Suprapubic skin (tissue), 4 donors: Measurements from ENCODE around the gene GOLGA6L2. TPM values are rescaled to one million over a fixed set of nuclear protein-coding genes. Genes with fewer than 3 reads are reported as not detected.

Experiments used
- DNase-seq, 2 donors: peaks; one replicate each; pipeline ENCODE4 v3.0.0-alpha.2; 2019; ENCODE audit warnings: low spot score in 2 of 2
- H3K27ac ChIP-seq: fragments of 200-600 bp; sonication (generic); one replicate; pipeline ENCODE4 v1.5.1; 2019
- H3K27me3 ChIP-seq: fragments of 200-600 bp; sonication (generic); one replicate; pipeline ENCODE4 v1.5.1; 2019
- H3K36me3 ChIP-seq: fragments of 200-600 bp; sonication (generic); one replicate; pipeline ENCODE4 v1.5.1; 2019
- H3K4me1 ChIP-seq: fragments of 200-600 bp; sonication (generic); one replicate; pipeline ENCODE4 v1.5.1; 2019
- H3K4me3 ChIP-seq: fragments of 200-600 bp; sonication (generic); one replicate; pipeline ENCODE4 v1.5.1; 2019; ENCODE audit warnings: mild to moderate bottlenecking
- H3K9me3 ChIP-seq: fragments of 200-600 bp; sonication (generic); one replicate; pipeline ENCODE4 v1.5.1; 2019
- CTCF ChIP-seq, 2 donors: fragments of 200-600 bp in 1 of 2; fragments of 450-650 bp in 1 of 2; sonication (generic) in 1 of 2; IDR thresholded peaks; one replicate each; pipeline ENCODE4 v1.5.1; 2016 to 2019; ENCODE audit warnings: antibody characterized with exemption in 2 of 2, mild to moderate bottlenecking in 1 of 2, moderate library complexity in 1 of 2
- EP300 ChIP-seq: sonication (generic); formaldehyde crosslinking; IDR thresholded peaks from one replicate; pipeline ENCODE4 v1.6.1; 2017; ENCODE audit warnings: antibody characterized with exemption
- POLR2A ChIP-seq, 2 donors: fragments of 450-650 bp; IDR thresholded peaks; one replicate each; pipeline ENCODE4 v1.6.1; 2017; ENCODE audit warnings: antibody characterized with exemption in 2 of 2, mild to moderate bottlenecking in 2 of 2, moderate library complexity in 2 of 2
- POLR2AphosphoS5 ChIP-seq, 3 donors: sonication (generic); formaldehyde crosslinking; IDR thresholded peaks; one replicate each; pipeline ENCODE4 v1.6.1; 2017; ENCODE audit warnings: antibody characterized with exemption in 3 of 3
- WGBS: methylation state at CpG from one replicate; pipeline ENCODE4 v1.1.5; 2018; 5-methylcytosine and 5-hydroxymethylcytosine counted together
- total RNA-seq, 4 donors: library from RNA; depleted of rRNA; stranded (reverse); fragments of >200 nt; gene quantifications; one replicate each; pipeline ENCODE4 v1.1.0, GENCODE V29; 2016

GOLGA6L2 gene
- total RNA-seq, 4 donors from 2014 or later, result not detected

- TF ChIP-seq POLR2AphosphoS5 (IDR thresholded peaks at IDR 0.05) (no peak), CTCF (IDR thresholded peaks at IDR 0.05) (no peak), POLR2A (IDR thresholded peaks at IDR 0.05) (no peak), EP300 (no peak)
- Histone ChIP-seq H3K4me3 (no peak overlapping the region), H3K9me3 (no peaks in the 10 kb centered on the region), H3K27me3 (peaks cover 2% of the 10 kb centered on the region), H3K36me3 (no peaks in the 10 kb centered on the region), H3K4me1 (no peaks in the 10 kb centered on the region), H3K27ac (no peak overlapping the region)
- WGBS, result 89% methylated on average over 1 of the region's 1 CpG
- DNase-seq, result no peak
These were observed 35.2 kb upstream of the GOLGA6L2 start for GRCh38 chr15:23482228-23482627.

- Histone ChIP-seq H3K4me1 (no peaks in the 10 kb centered on the region), H3K27ac (no peak overlapping the region), H3K9me3 (no peaks in the 10 kb centered on the region), H3K4me3 (no peak overlapping the region), H3K27me3 (peaks cover 2% of the 10 kb centered on the region), H3K36me3 (no peaks in the 10 kb centered on the region)
- no peak for DNase-seq
- WGBS, result 75% methylated on average over 6 of the region's 6 CpGs
- no peak for TF ChIP-seq CTCF (IDR thresholded peaks at IDR 0.05)
- TF ChIP-seq POLR2A (IDR thresholded peaks at IDR 0.05), result no peak
- no peak for TF ChIP-seq EP300
- TF ChIP-seq POLR2AphosphoS5 (IDR thresholded peaks at IDR 0.05), result no peak
These were observed 30.9 kb upstream of the GOLGA6L2 start for GRCh38 chr15:23477920-23478319.

GRCh38 chr15:23472678-23473077 is 25.6 kb upstream of the GOLGA6L2 start:
- Histone ChIP-seq H3K9me3 (no peaks in the 10 kb centered on the region), H3K27ac (no peak overlapping the region), H3K4me3 (no peak overlapping the region), H3K36me3 (no peaks in the 10 kb centered on the region), H3K4me1 (no peaks in the 10 kb centered on the region), H3K27me3 (no peaks in the 10 kb centered on the region)
- WGBS, result 82% methylated on average over 3 of the region's 3 CpGs
- TF ChIP-seq EP300 (no peak), POLR2A (IDR thresholded peaks at IDR 0.05) (no peak), POLR2AphosphoS5 (IDR thresholded peaks at IDR 0.05) (no peak), CTCF (IDR thresholded peaks at IDR 0.05) (no peak)
- no peak for DNase-seq

GRCh38 chr15:23472033-23472432 is 25.0 kb upstream of the GOLGA6L2 start:
- Histone ChIP-seq H3K4me1 (no peaks in the 10 kb centered on the region), H3K36me3 (no peaks in the 10 kb centered on the region), H3K4me3 (no peak overlapping the region), H3K27me3 (no peaks in the 10 kb centered on the region), H3K27ac (no peak overlapping the region), H3K9me3 (no peaks in the 10 kb centered on the region)
- WGBS, result 75% methylated on average over 1 of the region's 1 CpG
- TF ChIP-seq POLR2A (IDR thresholded peaks at IDR 0.05) (no peak), EP300 (no peak)
- no peak for DNase-seq

GRCh38 chr15:23467110-23467600 is 20.1 kb upstream of the GOLGA6L2 start:
- no peaks in the 10 kb centered on the region for H3K27me3 ChIP-seq
- no peaks in the 10 kb centered on the region for H3K36me3 ChIP-seq
- H3K9me3 ChIP-seq, result no peaks in the 10 kb centered on the region
- no peaks in the 10 kb centered on the region for H3K4me1 ChIP-seq
- no peak overlapping the region for H3K27ac ChIP-seq
- WGBS, result 86% methylated on average over 3 of the region's 3 CpGs
- no peak for DNase-seq
- TF ChIP-seq POLR2AphosphoS5 (IDR thresholded peaks at IDR 0.05), result no peak
- TF ChIP-seq CTCF (IDR thresholded peaks at IDR 0.05), result peak in 1 of 2 donors; percentile 10
- TF ChIP-seq EP300, result no peak
- no peak for TF ChIP-seq POLR2A (IDR thresholded peaks at IDR 0.05)
- H3K4me3 ChIP-seq, result no peak overlapping the region

- TF ChIP-seq POLR2AphosphoS5 (IDR thresholded peaks at IDR 0.05), result no peak
- TF ChIP-seq POLR2A (IDR thresholded peaks at IDR 0.05), result no peak
- no peak for TF ChIP-seq EP300
- TF ChIP-seq CTCF (IDR thresholded peaks at IDR 0.05), result no peak
- 82% methylated on average over 5 of the region's 5 CpGs for WGBS
- H3K27me3 ChIP-seq, result no peaks in the 10 kb centered on the region
- no peak overlapping the region for H3K27ac ChIP-seq
- H3K4me1 ChIP-seq, result no peaks in the 10 kb centered on the region
- H3K4me3 ChIP-seq, result no peak overlapping the region
- H3K9me3 ChIP-seq, result no peaks in the 10 kb centered on the region
- DNase-seq, result no peak
- no peaks in the 10 kb centered on the region for H3K36me3 ChIP-seq
These were observed 10.8 kb upstream of the GOLGA6L2 start for GRCh38 chr15:23457890-23458289.
